Activated CD8-positive, alpha-beta T cell treated with anti-CD3 and anti-CD28 coated beads, Interleukin-2, amount 10 ng/mL, durations not matched to agents 7 days and 5 days (primary cell): ENCODE data around the gene FREY1. TPM values are rescaled to one million over a fixed set of nuclear protein-coding genes. Genes with fewer than 3 reads are reported as not detected.

Source experiments
- ATAC-seq: fragments of 150-1000 bp; cut with Tn5 transposase; one replicate; pipeline ENCODE4 v1.10.0; 2021; ENCODE audit warnings: moderate library complexity
- CTCF ChIA-PET: fragments of 350-600 bp; sonication (Branson Sonifier 250); formaldehyde crosslinking; loops from one replicate; lab custom pipeline; 2021; ENCODE audit warnings: antibody characterized with exemption; lab: Charles Lee
- POLR2A ChIA-PET: fragments of 350-600 bp; sonication (Branson Sonifier 250); formaldehyde crosslinking; loops from one replicate; lab custom pipeline; 2021; ENCODE audit warnings: antibody characterized with exemption; lab: Charles Lee
- DNase-seq: peaks from one replicate; pipeline ENCODE4 v3.0.0-alpha.2; 2020
- H3K27ac Mint-ChIP-seq: one replicate; pipeline ENCODE4 v1.8.0; 2021; ENCODE audit warnings: mild to moderate bottlenecking, mixed read lengths
- H3K27me3 Mint-ChIP-seq: one replicate; pipeline ENCODE4 v1.8.0; 2021; ENCODE audit warnings: low read depth, mixed read lengths
- H3K36me3 Mint-ChIP-seq: one replicate; pipeline ENCODE4 v1.8.0; 2021; ENCODE audit warnings: low read depth, mixed read lengths
- H3K4me1 Mint-ChIP-seq: one replicate; pipeline ENCODE4 v1.8.0; 2021; ENCODE audit warnings: low read depth, mixed read lengths
- H3K4me3 Mint-ChIP-seq: one replicate; pipeline ENCODE4 v1.8.0; 2021; ENCODE audit warnings: mild to moderate bottlenecking, mixed read lengths
- H3K9me3 Mint-ChIP-seq: one replicate; pipeline ENCODE4 v1.8.0; 2022; ENCODE audit warnings: mixed read lengths; ENCODE audit not compliant: insufficient read depth
- total RNA-seq, 2 experiments: library from RNA; stranded (reverse); gene quantifications; one replicate each; pipeline ENCODE4 v1.2.3, GENCODE V29; 2021

FREY1 gene
- total RNA-seq, 2 experiments from 2014 or later, result 2.1 TPM

- Mint-ChIP-seq H3K4me3 (no peak overlapping the region), H3K36me3 (no peaks in the 10 kb centered on the region), H3K27ac (no peak overlapping the region), H3K27me3 (peaks cover 4% of the 10 kb centered on the region), H3K9me3 (no peaks in the 10 kb centered on the region), H3K4me1 (peaks cover 3% of the 10 kb centered on the region)
- POLR2A ChIA-PET, result no interaction called here
- ATAC-seq, result no peak
- DNase-seq, result no peak
- CTCF ChIA-PET, result no interaction called here
Measured at GRCh38 chr11:45887587-45887986, 19.5 kb downstream of the FREY1 start.

- Mint-ChIP-seq H3K27ac (no peak overlapping the region), H3K27me3 (peaks cover 4% of the 10 kb centered on the region), H3K9me3 (no peaks in the 10 kb centered on the region), H3K4me1 (peaks cover 3% of the 10 kb centered on the region), H3K4me3 (peak overlapping the region; percentile 5), H3K36me3 (no peaks in the 10 kb centered on the region)
- ATAC-seq, result no peak
- CTCF ChIA-PET, result no interaction called here
- no peak for DNase-seq
- POLR2A ChIA-PET, result no interaction called here
Measured at GRCh38 chr11:45886816-45887520, 20.1 kb downstream of the FREY1 start.

- no peak overlapping the region for H3K27ac Mint-ChIP-seq
- H3K9me3 Mint-ChIP-seq, result no peaks in the 10 kb centered on the region
- CTCF ChIA-PET, result no interaction called here
- H3K4me1 Mint-ChIP-seq, result peaks cover 3% of the 10 kb centered on the region
- POLR2A ChIA-PET, result no interaction called here
- no peak for ATAC-seq
- no peaks in the 10 kb centered on the region for H3K36me3 Mint-ChIP-seq
- no peak for DNase-seq
- H3K4me3 Mint-ChIP-seq, result peak overlapping the region; percentile 8
- peaks cover 4% of the 10 kb centered on the region for H3K27me3 Mint-ChIP-seq
Measured at GRCh38 chr11:45885921-45886721, 20.9 kb downstream of the FREY1 start.

GRCh38 chr11:45885274-45885920, 21.7 kb downstream of the FREY1 start, which contains the start of gene MAPK8IP1:
Gene MAPK8IP1 (plus strand): TSS chr11:45885651. CDS start chr11:45885821, 170 bp downstream.
- POLR2A ChIA-PET, result no interaction called here
- Mint-ChIP-seq H3K9me3 (no peaks in the 10 kb centered on the region), H3K27ac (no peak within 1 kb of the TSS), H3K4me3 (peak within 1 kb of the TSS; percentile 67), H3K4me1 (peaks cover 3% of the 10 kb centered on the region), H3K27me3 (peaks cover 4% of the 10 kb centered on the region), H3K36me3 (peaks cover 2% of the 10 kb centered on the region)
- CTCF ChIA-PET, result interaction anchor here (2.1 kb wide), 1 partner anchor 13 kb away, joined by 7 read pairs; no protein-coding TSS in a partner anchor
- ATAC-seq (peak; percentile 83), DNase-seq (peak; percentile 59)

- H3K4me3 Mint-ChIP-seq, result peak overlapping the region; percentile 67
- ChIA-PET CTCF (interaction anchor here (2.1 kb wide), 1 partner anchor 12 kb away, joined by 7 read pairs; no protein-coding TSS in a partner anchor), POLR2A (no interaction called here)
- H3K27ac Mint-ChIP-seq, result no peak overlapping the region
- peaks cover 4% of the 10 kb centered on the region for H3K27me3 Mint-ChIP-seq
- no peak for ATAC-seq
- no peak for DNase-seq
- H3K9me3 Mint-ChIP-seq, result no peaks in the 10 kb centered on the region
- peaks cover 3% of the 10 kb centered on the region for H3K4me1 Mint-ChIP-seq
- peaks cover 5% of the 10 kb centered on the region for H3K36me3 Mint-ChIP-seq
Measured at GRCh38 chr11:45884596-45885185, 22.4 kb downstream of the FREY1 start.

- peaks cover 4% of the 10 kb centered on the region for H3K27me3 Mint-ChIP-seq
- no peaks in the 10 kb centered on the region for H3K9me3 Mint-ChIP-seq
- ATAC-seq, result no peak
- no peak overlapping the region for H3K4me3 Mint-ChIP-seq
- peaks cover 3% of the 10 kb centered on the region for H3K4me1 Mint-ChIP-seq
- CTCF ChIA-PET, result no interaction called here
- POLR2A ChIA-PET, result no interaction called here
- DNase-seq, result no peak
- no peak overlapping the region for H3K27ac Mint-ChIP-seq
- peaks cover 12% of the 10 kb centered on the region for H3K36me3 Mint-ChIP-seq
Measured at GRCh38 chr11:45881708-45882368, 25.2 kb downstream of the FREY1 start.

- ATAC-seq (no peak), DNase-seq (no peak)
- H3K9me3 Mint-ChIP-seq, result no peaks in the 10 kb centered on the region
- H3K27me3 Mint-ChIP-seq, result no peaks in the 10 kb centered on the region
- no peak overlapping the region for H3K4me3 Mint-ChIP-seq
- no peak overlapping the region for H3K27ac Mint-ChIP-seq
- peaks cover 3% of the 10 kb centered on the region for H3K4me1 Mint-ChIP-seq
- H3K36me3 Mint-ChIP-seq, result peaks cover 12% of the 10 kb centered on the region
- POLR2A ChIA-PET, result no interaction called here
- CTCF ChIA-PET, result no interaction called here
Measured at GRCh38 chr11:45880772-45881570, 26.1 kb downstream of the FREY1 start.

- H3K27me3 Mint-ChIP-seq, result no peaks in the 10 kb centered on the region
- no peak overlapping the region for H3K27ac Mint-ChIP-seq
- H3K4me3 Mint-ChIP-seq, result no peak overlapping the region
- POLR2A ChIA-PET, result no interaction called here
- no peaks in the 10 kb centered on the region for H3K9me3 Mint-ChIP-seq
- ATAC-seq (no peak), DNase-seq (no peak)
- H3K36me3 Mint-ChIP-seq, result peaks cover 12% of the 10 kb centered on the region
- peaks cover under 1% of the 10 kb centered on the region for H3K4me1 Mint-ChIP-seq
- CTCF ChIA-PET, result no interaction called here
Measured at GRCh38 chr11:45879803-45880686, 27.0 kb downstream of the FREY1 start.

- no peaks in the 10 kb centered on the region for H3K27me3 Mint-ChIP-seq
- H3K36me3 Mint-ChIP-seq, result peaks cover 15% of the 10 kb centered on the region
- no peak for DNase-seq
- H3K4me1 Mint-ChIP-seq, result no peaks in the 10 kb centered on the region
- POLR2A ChIA-PET, result no interaction called here
- H3K27ac Mint-ChIP-seq, result no peak overlapping the region
- CTCF ChIA-PET, result no interaction called here
- no peaks in the 10 kb centered on the region for H3K9me3 Mint-ChIP-seq
- no peak overlapping the region for H3K4me3 Mint-ChIP-seq
- ATAC-seq, result no peak
Measured at GRCh38 chr11:45877845-45878244, 29.2 kb downstream of the FREY1 start.

- no peak for DNase-seq
- ATAC-seq, result no peak
- Mint-ChIP-seq H3K27me3 (no peaks in the 10 kb centered on the region), H3K36me3 (peaks cover 15% of the 10 kb centered on the region), H3K9me3 (no peaks in the 10 kb centered on the region), H3K27ac (no peak overlapping the region), H3K4me3 (no peak overlapping the region), H3K4me1 (no peaks in the 10 kb centered on the region)
- ChIA-PET CTCF (no interaction called here), POLR2A (no interaction called here)
Measured at GRCh38 chr11:45877221-45877620, 29.9 kb downstream of the FREY1 start.
